SK-N-SH treated with all-trans-retinoic acid at 6 μM for 48 hours (cell line): ENCODE data around the gene CEMIP.

Experiments used
- CSRNP3 ChIP-seq: fragments of 250-450 bp; sonication (Bioruptor Pico); IDR thresholded peaks from 2 replicates; pipeline ENCODE4 v1.5.1; 2021; ENCODE audit warnings: mild to moderate bottlenecking, moderate library complexity
- ESRRG ChIP-seq: fragments of 250-450 bp; sonication (Bioruptor Pico); IDR thresholded peaks from 2 replicates; pipeline ENCODE4 v1.6.1; 2021; ENCODE audit warnings: mild to moderate bottlenecking
- OSR1 ChIP-seq: fragments of 250-450 bp; sonication (Bioruptor Pico); IDR thresholded peaks from 2 replicates; pipeline ENCODE4 v1.8.0; 2022; ENCODE audit warnings: moderate library complexity, mild to moderate bottlenecking, inconsistent platforms
- PATZ1 ChIP-seq: fragments of 250-450 bp; sonication (Bioruptor Pico); IDR thresholded peaks from 2 replicates; pipeline ENCODE4 v1.8.0; 2020; ENCODE audit warnings: mild to moderate bottlenecking, moderate library complexity, borderline replicate concordance
- POU6F1 ChIP-seq: fragments of 250-450 bp; sonication (Bioruptor Pico); IDR thresholded peaks from 2 replicates; pipeline ENCODE4 v1.8.0; 2021; ENCODE audit warnings: low read depth, mild to moderate bottlenecking, moderate library complexity, borderline replicate concordance
- PPARA ChIP-seq: fragments of 250-450 bp; sonication (Bioruptor Pico); IDR thresholded peaks from 2 replicates; pipeline ENCODE4 v1.5.0; 2020; ENCODE audit warnings: mild to moderate bottlenecking, borderline replicate concordance
- SNAI2 ChIP-seq: fragments of 250-450 bp; sonication (Bioruptor Pico); IDR thresholded peaks from 2 replicates; pipeline ENCODE4 v1.5.0; 2020; ENCODE audit warnings: mild to moderate bottlenecking, moderate library complexity
- TOX ChIP-seq: fragments of 250-450 bp; sonication (Bioruptor Pico); IDR thresholded peaks from 2 replicates; pipeline ENCODE4 v1.8.0; 2021; ENCODE audit warnings: mild to moderate bottlenecking, moderate library complexity, borderline replicate concordance
- ZC3H10 ChIP-seq: fragments of 250-450 bp; sonication (Bioruptor Pico); IDR thresholded peaks from 2 replicates; pipeline ENCODE4 v1.5.1; 2021; ENCODE audit warnings: mild to moderate bottlenecking, moderate library complexity
- ZFP3 ChIP-seq: fragments of 250-450 bp; sonication (Bioruptor Pico); IDR thresholded peaks from 2 replicates; pipeline ENCODE4 v1.5.0; 2020; ENCODE audit warnings: mild to moderate bottlenecking, moderate library complexity
- ZFP30 ChIP-seq: fragments of 450-650 bp; formaldehyde crosslinking; IDR thresholded peaks from 2 replicates; pipeline ENCODE4 v1.5.0; 2022; ENCODE audit warnings: mild to moderate bottlenecking, moderate library complexity
- ZNF8 ChIP-seq: fragments of 450-650 bp; formaldehyde crosslinking; IDR thresholded peaks from 2 replicates; pipeline ENCODE4 v1.5.0; 2020; ENCODE audit warnings: mild to moderate bottlenecking, moderate library complexity

- no peak for TF ChIP-seq OSR1 (CRISPR knock-in tag)
- no peak for TF ChIP-seq ZNF8 (CRISPR knock-in tag)
- TF ChIP-seq PATZ1 (CRISPR knock-in tag): no peak
- TF ChIP-seq TOX: no peak
- no peak for TF ChIP-seq POU6F1 (CRISPR knock-in tag)
- TF ChIP-seq ZFP30 (CRISPR knock-in tag): no peak
- no peak for TF ChIP-seq SNAI2 (CRISPR knock-in tag)
- TF ChIP-seq ZFP3 (CRISPR knock-in tag): no peak
- TF ChIP-seq ZC3H10 (CRISPR knock-in tag): no peak
- no peak for TF ChIP-seq PPARA (CRISPR knock-in tag)
- TF ChIP-seq ESRRG (CRISPR knock-in tag): no peak
- no peak for TF ChIP-seq CSRNP3 (CRISPR knock-in tag)
Measured at GRCh38 chr15:80936288-80937078, 157.3 kb downstream of the CEMIP start.
